Upper lobe of left lung (tissue), 6 donors: Measurements from ENCODE around the gene TUFM. TPM values are rescaled to one million over a fixed set of nuclear protein-coding genes. Genes with fewer than 3 reads are reported as not detected.
"Not testable (repeated sequence)": the region's sequence is repeated elsewhere in the genome, so short reads cannot be mapped to it uniquely, and the experiment has no call there.

Experiments
- ATAC-seq, 2 donors: fragments of 200-7000 bp; cut with Tn5 transposase; one replicate each; pipeline ENCODE4 v1.9.1; 2022; ENCODE audit warnings: mild to moderate bottlenecking in 2 of 2, moderate library complexity in 2 of 2; ENCODE audit not compliant: low FRiP score in 2 of 2
- DNase-seq, 2 donors: peaks; one replicate each; pipeline ENCODE4 v3.0.0-alpha.2; 2019 to 2020
- H3K27ac ChIP-seq, 4 donors: fragments of 200-600 bp; sonication (generic); one replicate each; pipeline ENCODE4 v1.5.1; 2016 to 2019
- H3K27me3 ChIP-seq, 4 donors: fragments of 200-600 bp; sonication (generic); one replicate each; pipeline ENCODE4 v1.5.1; 2017 to 2019
- H3K36me3 ChIP-seq, 4 donors: fragments of 200-600 bp; sonication (generic); one replicate each; pipeline ENCODE4 v1.5.1; 2016 to 2019
- H3K4me1 ChIP-seq, 4 donors: fragments of 200-600 bp; sonication (generic); one replicate each; pipeline ENCODE4 v1.5.1; 2018 to 2019
- H3K4me3 ChIP-seq, 4 donors: fragments of 200-600 bp; sonication (generic); one replicate each; pipeline ENCODE4 v1.5.1; 2017 to 2019; ENCODE audit warnings: mild to moderate bottlenecking in 2 of 4, moderate library complexity in 1 of 4
- H3K9me3 ChIP-seq, 4 donors: fragments of 200-600 bp; sonication (generic); one replicate each; pipeline ENCODE4 v1.5.1; 2018 to 2019
- CTCF ChIP-seq, 6 experiments: fragments of 450-650 bp in 4 of 6; fragments of 200-600 bp in 2 of 6; sonication (generic) in 2 of 6; IDR thresholded peaks; one replicate each; pipeline ENCODE4 v1.5.1; 2016 to 2019; ENCODE audit warnings: antibody characterized with exemption in 6 of 6
- EP300 ChIP-seq, 4 donors: sonication (generic); formaldehyde crosslinking; IDR thresholded peaks; one replicate each; pipeline ENCODE4 v1.5.1; 2017; ENCODE audit warnings: antibody characterized with exemption in 4 of 4, control low read depth in 2 of 4
- POLR2A ChIP-seq, 4 donors: fragments of 450-650 bp; IDR thresholded peaks; one replicate each; pipeline ENCODE4 v1.5.1; 2016 to 2017; ENCODE audit warnings: antibody characterized with exemption in 4 of 4, mild to moderate bottlenecking in 2 of 4
- POLR2AphosphoS5 ChIP-seq, 2 donors: sonication (generic); formaldehyde crosslinking; IDR thresholded peaks; one replicate each; pipeline ENCODE4 v1.5.1; 2017; ENCODE audit warnings: antibody characterized with exemption in 2 of 2
- WGBS, 2 donors: methylation state at CpG; one replicate each; pipeline ENCODE4 v1.1.5; 2017 to 2018; 5-methylcytosine and 5-hydroxymethylcytosine counted together
- total RNA-seq, 6 donors: library from RNA; depleted of rRNA in 4 of 6; stranded (reverse); fragments of >200 nt in 4 of 6; gene quantifications; one replicate each; pipeline versions ENCODE4 v1.1.0 to v1.2.1, GENCODE V29; 2016 to 2021
- donor health status: DM: no; HTN: no; CAD: no; lungs with moderate emphysema.
- donor health status: DM: no; HTN: yes; CAD: no; lungs with severe emphysema.

The TUFM gene
- total RNA-seq, 6 donors from 2014 or later, result 87.7 to 143 (median 118) TPM

DNA sequence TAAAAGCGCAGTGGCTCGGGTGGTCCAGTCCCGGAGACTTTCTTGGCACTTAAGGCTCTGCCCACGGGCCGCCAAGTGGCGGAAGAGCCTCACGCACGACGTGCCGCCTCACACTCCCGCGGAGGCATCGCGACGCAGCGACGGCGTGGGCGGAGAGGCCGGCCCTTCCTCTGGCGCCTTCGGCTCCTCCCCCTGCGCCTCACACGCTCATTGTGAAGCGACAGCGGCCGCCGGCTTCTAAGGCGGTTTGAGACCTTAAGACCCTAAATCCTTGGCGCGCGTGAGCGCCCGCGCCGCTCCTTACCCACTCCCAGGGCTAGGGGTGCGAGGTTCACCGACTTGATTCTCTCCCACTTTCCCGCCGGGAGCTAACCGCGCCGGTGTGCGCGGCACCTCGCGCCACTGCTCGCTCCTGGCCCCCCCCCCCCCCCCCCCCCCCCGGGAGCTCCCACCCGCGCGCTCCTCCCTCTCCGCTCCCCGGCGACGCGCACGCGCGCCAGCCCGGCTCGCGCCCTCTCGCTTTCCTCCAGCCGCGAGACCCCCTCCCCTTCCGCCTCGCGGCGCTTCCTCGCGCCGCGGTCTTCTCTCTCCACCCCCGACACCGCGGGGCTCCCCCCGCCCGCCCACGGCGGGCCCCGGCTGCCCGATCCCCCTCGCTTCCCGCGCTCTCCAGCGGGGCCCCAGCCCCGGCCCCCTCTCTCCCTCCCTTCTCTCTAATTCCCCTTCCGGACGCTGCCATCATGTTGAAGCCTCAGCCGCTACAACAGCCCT lies 23.4 kb downstream of the TUFM start, which contains the start of gene ATXN2L:
Gene ATXN2L, plus strand, starts transcription at position 480 of the 771 bp plus-strand sequence. Its CDS starts 261 bp downstream, at position 741.
- peak in 5 of 6 experiments; percentile 36 to 70 (median 60) for TF ChIP-seq CTCF (IDR thresholded peaks at IDR 0.05)
- TF ChIP-seq POLR2A (IDR thresholded peaks at IDR 0.05), result peak in 3 of 4 donors; percentile 49 to 88 (median 83)
- TF ChIP-seq EP300 (IDR thresholded peaks at IDR 0.05), result peak in 1 of 4 donors; percentile 84
- TF ChIP-seq POLR2AphosphoS5 (IDR thresholded peaks at IDR 0.05), result peak; percentile 90 to 93
- peaks cover 15 to 30% (median 21%) of the 10 kb centered on the region in 4 donors for H3K4me1 ChIP-seq
- H3K36me3 ChIP-seq, result peaks cover 10 to 27% (median 21%) of the 10 kb centered on the region in 4 donors
- H3K27me3 ChIP-seq, result no peaks in the 10 kb centered on the region
- DNase-seq (peak; percentile 93 to 99), ATAC-seq (peak; percentile 92 to 94)
- peak within 1 kb of the TSS; percentile 85 to 99 (median 95) for H3K4me3 ChIP-seq
- H3K27ac ChIP-seq, result peak within 1 kb of the TSS; percentile 97 to 100 (median 98)
- no peaks in the 10 kb centered on the region for H3K9me3 ChIP-seq
- 0% methylated on average over 2 to 36 of the region's 91 CpGs for WGBS, 2 donors

- Histone ChIP-seq H3K27ac (peak overlapping the region; percentile 97 to 100 (median 98)), H3K4me3 (peak overlapping the region in 3 of 4 donors; percentile 85 to 99 (median 93)), H3K4me1 (peaks cover 15 to 30% (median 21%) of the 10 kb centered on the region in 4 donors), H3K36me3 (peaks cover 5 to 20% (median 14%) of the 10 kb centered on the region in 4 donors), H3K9me3 (no peaks in the 10 kb centered on the region), H3K27me3 (no peaks in the 10 kb centered on the region)
- no peak for TF ChIP-seq POLR2A (IDR thresholded peaks at IDR 0.05)
- no peak for TF ChIP-seq POLR2AphosphoS5 (IDR thresholded peaks at IDR 0.05)
- no peak for TF ChIP-seq CTCF (IDR thresholded peaks at IDR 0.05)
- no peak for TF ChIP-seq EP300 (IDR thresholded peaks at IDR 0.05)
- no peak for ATAC-seq
- no peak for DNase-seq
- 34 to 40% methylated on average over 13 of the region's 13 CpGs for WGBS, 2 donors
These were observed 24.2 kb downstream of the TUFM start for GRCh38 chr16:28821874-28822519.

- peaks cover 15 to 22% (median 19%) of the 10 kb centered on the region in 4 donors for H3K4me1 ChIP-seq
- not testable (repeated sequence) for DNase-seq, H3K9me3 ChIP-seq, H3K27me3 ChIP-seq, ATAC-seq, H3K27ac ChIP-seq, H3K4me3 ChIP-seq, H3K36me3 ChIP-seq
- WGBS, 2 donors, result 95% methylated on average over 9 to 13 of the region's 13 CpGs
These were observed 25.6 kb downstream of the TUFM start for GRCh38 chr16:28820546-28820945.

- TF ChIP-seq POLR2A (IDR thresholded peaks at IDR 0.05) (no peak), POLR2AphosphoS5 (IDR thresholded peaks at IDR 0.05) (no peak), CTCF (IDR thresholded peaks at IDR 0.05) (no peak), EP300 (IDR thresholded peaks at IDR 0.05) (no peak)
- H3K4me3 ChIP-seq, result no peak overlapping the region
- 72 to 77% methylated on average over 5 of the region's 5 CpGs for WGBS, 2 donors
- no peaks in the 10 kb centered on the region for H3K36me3 ChIP-seq
- H3K4me1 ChIP-seq, result peaks cover 10 to 16% (median 13%) of the 10 kb centered on the region in 4 donors
- no peak overlapping the region for H3K27ac ChIP-seq
- no peaks in the 10 kb centered on the region for H3K27me3 ChIP-seq
- H3K9me3 ChIP-seq, result no peaks in the 10 kb centered on the region
- ATAC-seq (no peak), DNase-seq (no peak)
These were observed 26.1 kb downstream of the TUFM start for GRCh38 chr16:28820016-28820415.

DNA sequence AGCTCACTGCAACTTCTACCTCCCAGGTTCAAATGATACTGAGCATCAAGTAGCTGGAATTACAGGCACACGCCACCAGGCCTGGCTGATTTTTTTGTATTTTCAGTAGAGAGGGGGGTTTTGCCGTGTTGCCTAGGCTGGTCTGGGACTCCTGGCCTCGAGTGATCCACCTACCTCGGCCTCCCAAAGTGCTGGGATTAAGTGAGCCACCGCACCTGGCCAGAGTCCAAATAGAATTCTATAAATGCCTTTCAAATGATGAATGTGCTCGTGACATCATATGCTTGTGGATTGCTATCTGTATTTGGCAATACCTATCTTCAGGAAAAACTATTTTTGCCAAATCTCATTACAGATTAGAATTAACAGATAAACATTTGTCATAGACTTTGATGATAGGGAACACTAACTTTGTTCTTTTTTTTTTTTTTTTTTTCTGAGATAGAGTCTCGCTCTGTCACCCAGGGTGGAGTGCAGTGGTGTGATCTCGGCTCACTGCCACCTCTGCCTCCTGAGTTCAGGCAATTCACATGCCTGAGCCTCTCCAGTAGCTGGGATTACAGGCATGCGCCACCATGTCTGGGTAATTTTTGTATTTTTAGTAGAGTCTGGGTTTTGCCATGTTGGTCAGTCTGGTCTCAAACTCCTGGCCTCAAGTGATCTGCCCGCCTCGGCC lies 38.6 kb downstream of the TUFM start:
- not testable (repeated sequence) for ATAC-seq, H3K27me3 ChIP-seq
- no CpG with 5 or more reads among the region's 11 CpGs for WGBS, 2 donors

More for the DNA sequence above, 38.6 kb downstream of the TUFM start:
- not testable (repeated sequence) for H3K4me1 ChIP-seq, H3K4me3 ChIP-seq, H3K9me3 ChIP-seq, DNase-seq, H3K36me3 ChIP-seq, H3K27ac ChIP-seq
